ENCODE measurements around the gene ANO4. TPM values are rescaled to one million over a fixed set of nuclear protein-coding genes. Genes with fewer than 3 reads are reported as not detected.
A peak's percentile ranks its signal among the peaks of the same experiment; 100 is the strongest.

Gene ANO4
- total RNA-seq, 1 experiment from 2014 or later, result 5.7 TPM

- WGBS (ENCODE audit: extremely low coverage, insufficient read length, low lambda C conversion rate), result no CpG with 5 or more reads among the region's 4 CpGs
- Histone ChIP-seq H3K9me3 (ENCODE audit: control insufficient read depth, low read depth, low read length) (no peaks in the 10 kb centered on the region), H3K9ac (ENCODE audit: extremely low read depth, insufficient read length, low read length) (no peak overlapping the region), H4K20me1 (ENCODE audit: control insufficient read depth, insufficient read depth, insufficient read length) (no peaks in the 10 kb centered on the region), H2BK5ac (ENCODE audit: insufficient read length, low read length) (no peak overlapping the region), H3K23me2 (ENCODE audit: insufficient read length, low read depth, low read length, poor library complexity, severe bottlenecking) (no peaks in the 10 kb centered on the region), H3K79me2 (ENCODE audit: insufficient read depth, low read length) (no peaks in the 10 kb centered on the region), H4K8ac (replicated peaks; ENCODE audit: insufficient read length, low read depth, low read length) (no peak overlapping the region), H3K4ac (ENCODE audit: low read depth, low read length) (no peak overlapping the region), H3K23ac (ENCODE audit: insufficient read length, low read depth, low read length) (no peak overlapping the region), H4K91ac (ENCODE audit: insufficient read length, low read depth, low read length) (no peak overlapping the region), H3K4me1 (ENCODE audit: insufficient read depth, low read length) (no peaks in the 10 kb centered on the region; the same call in 1 of the 2 replicates), H2AK5ac (ENCODE audit: insufficient read length, low read length) (no peak overlapping the region), H3K27me3 (ENCODE audit: insufficient read depth, low read length) (no peaks in the 10 kb centered on the region), H3T11ph (ENCODE audit: low read length) (no peak overlapping the region), H3K27ac (ENCODE audit: insufficient read length, low read depth, low read length) (no peak overlapping the region), H2BK20ac (ENCODE audit: low read depth, low read length, poor library complexity, severe bottlenecking) (no peak overlapping the region), H3K14ac (ENCODE audit: insufficient read depth, low read length) (no peak overlapping the region), H3K4me2 (ENCODE audit: insufficient read depth, insufficient read length, low read length) (no peak overlapping the region), H3K18ac (ENCODE audit: insufficient read length, low read depth, low read length) (no peak overlapping the region), H4K5ac (ENCODE audit: insufficient read length, low read depth, low read length) (no peak overlapping the region), H3K79me1 (ENCODE audit: insufficient read depth, low read depth, low read length, poor library complexity, severe bottlenecking) (no peaks in the 10 kb centered on the region), H2BK120ac (ENCODE audit: low read depth, low read length, poor library complexity, severe bottlenecking) (no peak overlapping the region), H2BK15ac (ENCODE audit: low read depth, low read length) (no peak overlapping the region), H2AFZ (ENCODE audit: low read length) (no peak overlapping the region), H3K56ac (ENCODE audit: insufficient read length, low read depth, low read length) (no peak overlapping the region), H2BK12ac (ENCODE audit: insufficient read length, low read depth, low read length) (no peak overlapping the region)
- Mint-ChIP-seq H3K36me3 (ENCODE audit: insufficient read depth in 1 of 3, low read depth in 3 of 3) (no peaks in the 10 kb centered on the region; a peak in 2 of 7 replicates), H3K27me3 (ENCODE audit: low read depth) (no peaks in the 10 kb centered on the region), H3K9me3 (peaks cover 0 to 7% of the 10 kb centered on the region in 2 experiments; a peak in 2 of 5 replicates), H3K4me1 (peaks cover 18 to 19% of the 10 kb centered on the region in 2 experiments), H3K27ac (peak overlapping the region in 2 of 3 experiments; percentile 40 to 80; a peak in 4 of 7 replicates), H3K4me3 (no peak overlapping the region)
- no peak for DNase-seq
- no peak for TF ChIP-seq CTCF (conservative IDR thresholded peaks at IDR 0.05)
These were observed 125.9 kb downstream of the ANO4 start for GRCh38 chr12:100920493-100920892.
